IPS-18a (cell line): ENCODE results near the gene ARL3.

Experiments used
- H3K27ac ChIP-seq: one replicate; pipeline ENCODE4 v1.5.1; 2013; ENCODE audit warnings: low read length
- H3K27me3 ChIP-seq: one replicate; pipeline ENCODE4 v1.6.1; 2013; ENCODE audit warnings: mild to moderate bottlenecking, low read length; ENCODE audit not compliant: control insufficient read depth, insufficient read depth
- H3K36me3 ChIP-seq: one replicate; pipeline ENCODE4 v1.6.1; 2013; ENCODE audit warnings: low read depth, low read length; ENCODE audit not compliant: control insufficient read depth
- H3K4me1 ChIP-seq: one replicate; pipeline ENCODE4 v1.6.1; 2013; ENCODE audit warnings: low read depth, low read length; ENCODE audit not compliant: control insufficient read depth
- H3K4me3 ChIP-seq: one replicate; pipeline ENCODE4 v1.5.1; 2013; ENCODE audit warnings: low read length
- H3K9ac ChIP-seq: one replicate; pipeline ENCODE4 v1.6.1; 2013; ENCODE audit warnings: mild to moderate bottlenecking, low read length, moderate library complexity
- H3K9me3 ChIP-seq: one replicate; pipeline ENCODE4 v1.6.1; 2013; ENCODE audit warnings: low read depth, low read length; ENCODE audit not compliant: control insufficient read depth

ARL3 gene

DNA sequence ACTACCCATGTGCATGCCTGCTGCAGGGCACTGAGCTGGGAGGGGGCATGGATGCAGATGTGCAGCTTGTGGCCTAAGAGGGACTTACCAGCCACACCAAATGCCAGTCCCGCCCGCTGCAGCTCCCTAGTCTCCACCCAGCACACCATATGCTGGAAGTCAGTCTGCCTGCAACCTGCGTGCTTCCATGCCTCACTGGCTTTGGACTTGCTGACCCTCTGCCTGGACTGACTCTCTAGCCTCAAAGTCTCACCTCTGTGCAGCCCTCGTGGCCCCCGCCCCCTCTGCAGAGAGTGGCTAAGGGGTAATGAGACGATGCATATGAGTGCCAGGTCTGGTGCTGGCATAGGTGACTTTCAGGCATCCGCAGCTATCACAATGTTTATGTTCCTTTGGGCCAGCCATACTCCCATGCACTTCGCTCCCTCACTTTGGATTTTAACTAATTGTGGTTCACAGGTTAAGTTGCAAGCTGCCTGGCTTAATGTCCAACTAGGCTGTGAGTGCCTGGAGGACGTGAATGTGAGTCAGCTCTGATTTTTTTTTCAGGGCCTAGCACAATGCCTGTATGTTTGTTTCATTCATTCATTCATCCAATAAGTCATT is 48.2 kb downstream of the ARL3 start:
- Histone ChIP-seq H3K27me3 (no peaks in the 10 kb centered on the region), H3K9me3 (no peaks in the 10 kb centered on the region), H3K4me1 (peaks cover 9% of the 10 kb centered on the region), H3K36me3 (no peaks in the 10 kb centered on the region), H3K4me3 (no peak overlapping the region), H3K27ac (no peak overlapping the region), H3K9ac (no peak overlapping the region)

DNA sequence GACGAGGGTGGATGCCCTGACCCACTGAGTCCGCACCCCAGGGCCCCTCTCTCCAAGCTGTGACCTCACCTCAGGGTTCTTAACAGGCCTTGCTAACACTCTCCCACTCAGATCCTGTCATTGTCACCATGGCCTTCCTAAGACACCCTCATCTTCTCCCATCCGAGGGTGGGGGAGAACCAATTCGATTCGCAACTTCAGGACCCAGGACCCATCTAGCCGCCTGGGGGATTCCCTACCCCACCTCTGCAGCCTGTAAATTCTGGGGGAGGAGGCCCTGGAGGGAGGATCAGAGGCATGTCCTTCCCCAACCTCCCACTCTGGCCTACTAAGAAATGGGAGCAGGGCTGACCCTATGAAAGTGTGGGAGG is 52.6 kb downstream of the ARL3 start:
- H3K4me3 ChIP-seq: no peak overlapping the region
- H3K36me3 ChIP-seq: peaks cover 12% of the 10 kb centered on the region
- H3K27ac ChIP-seq: no peak overlapping the region
- H3K9me3 ChIP-seq: no peaks in the 10 kb centered on the region
- no peak overlapping the region for H3K9ac ChIP-seq
- no peaks in the 10 kb centered on the region for H3K4me1 ChIP-seq
- no peaks in the 10 kb centered on the region for H3K27me3 ChIP-seq

DNA sequence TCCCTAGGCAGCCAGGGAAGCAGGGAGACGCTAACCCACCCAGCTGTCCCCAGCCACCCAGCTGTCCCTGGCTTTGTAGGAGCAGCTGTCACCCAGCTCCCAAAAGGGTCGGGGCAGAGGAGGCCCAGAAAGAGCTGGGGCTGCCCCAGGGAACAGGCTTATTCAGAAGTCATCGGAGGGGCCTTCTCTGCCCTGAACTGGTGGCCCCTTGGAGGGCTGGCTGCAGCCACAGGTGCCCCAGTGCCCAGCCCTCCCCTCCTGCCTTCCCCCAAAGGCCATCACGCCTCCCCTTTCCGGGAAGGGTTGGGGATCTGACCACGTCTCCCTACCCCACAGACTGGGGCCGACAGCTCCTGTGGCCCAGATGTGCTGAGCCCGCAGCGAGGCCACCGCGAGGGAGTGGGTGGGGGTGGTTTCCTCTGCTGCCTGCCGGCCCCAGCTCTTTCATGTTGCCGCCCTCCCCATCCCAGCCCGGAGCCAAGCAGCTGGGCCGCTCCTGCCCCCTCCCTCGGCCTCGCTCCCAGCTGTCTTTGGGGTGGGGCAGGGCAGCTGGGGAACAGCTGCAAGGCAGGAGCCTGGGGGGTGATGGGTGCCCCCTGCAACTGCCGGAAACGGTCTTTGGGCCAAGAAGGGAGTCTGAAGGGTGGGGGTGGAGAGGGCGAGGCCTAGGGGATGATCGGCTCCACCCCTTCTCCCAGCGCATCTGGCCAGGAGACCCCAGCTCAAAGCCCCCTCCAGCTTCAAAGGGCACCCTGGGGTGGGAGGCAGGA is 53.1 kb downstream of the ARL3 start:
- no peaks in the 10 kb centered on the region for H3K9me3 ChIP-seq
- H3K4me1 ChIP-seq: no peaks in the 10 kb centered on the region
- H3K9ac ChIP-seq: no peak overlapping the region
- no peaks in the 10 kb centered on the region for H3K27me3 ChIP-seq
- H3K36me3 ChIP-seq: peaks cover 18% of the 10 kb centered on the region
- H3K4me3 ChIP-seq: no peak overlapping the region
- H3K27ac ChIP-seq: no peak overlapping the region

DNA sequence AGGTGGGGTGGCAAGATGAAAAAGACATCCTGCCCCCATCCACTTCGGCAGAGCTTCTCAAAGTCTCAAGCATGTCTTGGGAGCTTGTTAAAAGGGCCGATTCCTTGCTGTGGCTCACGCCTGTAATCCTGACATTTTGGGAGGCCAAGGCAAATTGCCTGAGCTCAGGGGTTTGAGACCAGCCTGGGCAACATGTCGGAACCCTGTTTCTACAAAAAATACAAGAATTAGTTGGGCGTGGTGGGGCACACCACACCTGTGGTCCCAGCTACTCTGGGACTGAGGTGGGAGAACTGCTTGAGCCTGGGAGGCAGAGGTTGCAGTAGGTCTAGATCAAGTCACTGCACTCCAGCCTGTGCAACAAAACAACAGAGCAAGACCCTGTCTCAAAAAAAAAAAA is 55.4 kb downstream of the ARL3 start:
- H3K4me1 ChIP-seq: no peaks in the 10 kb centered on the region
- H3K27ac ChIP-seq: no peak overlapping the region
- H3K9ac ChIP-seq: no peak overlapping the region
- H3K36me3 ChIP-seq: peaks cover 32% of the 10 kb centered on the region
- no peaks in the 10 kb centered on the region for H3K27me3 ChIP-seq
- H3K4me3 ChIP-seq: no peak overlapping the region
- H3K9me3 ChIP-seq: no peaks in the 10 kb centered on the region

DNA sequence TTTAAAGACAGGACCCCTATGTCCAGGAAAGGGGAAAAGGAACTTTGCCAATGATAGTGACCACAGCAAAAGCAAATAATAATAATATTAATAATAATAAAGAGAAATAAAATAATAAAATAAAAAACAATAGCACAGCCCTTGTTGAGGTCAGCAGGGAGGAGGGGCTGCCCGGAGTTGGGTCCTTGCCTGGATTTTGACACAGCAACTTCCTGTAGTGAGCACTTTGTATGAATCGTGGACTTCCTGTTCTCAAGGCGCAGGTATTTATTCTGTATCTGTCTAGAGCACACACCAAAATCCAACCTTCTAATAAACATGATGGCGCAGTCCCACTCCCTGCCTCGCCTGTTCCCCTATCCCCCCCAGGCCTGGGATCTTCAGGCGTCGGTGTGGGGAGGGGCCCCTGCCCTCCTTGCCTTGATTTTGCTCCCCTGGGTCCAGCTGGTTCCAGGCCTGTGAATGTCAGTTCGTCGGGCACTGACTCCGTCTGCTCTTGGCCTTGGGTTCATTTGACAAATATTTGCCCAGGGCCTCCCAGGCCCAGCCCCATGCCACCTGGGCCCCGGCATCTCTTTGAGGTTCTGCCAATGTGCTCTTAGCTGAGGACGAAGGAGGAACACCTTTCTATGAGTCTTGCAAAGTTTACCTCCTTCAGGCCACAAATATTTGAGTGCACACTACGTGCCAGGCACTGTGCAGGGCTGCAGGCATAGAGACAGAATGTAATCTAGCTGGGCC is 56.0 kb downstream of the ARL3 start:
- Histone ChIP-seq H3K9me3 (no peaks in the 10 kb centered on the region), H3K4me3 (no peak overlapping the region), H3K4me1 (no peaks in the 10 kb centered on the region), H3K27ac (no peak overlapping the region), H3K36me3 (peaks cover 32% of the 10 kb centered on the region), H3K27me3 (no peaks in the 10 kb centered on the region), H3K9ac (no peak overlapping the region)

DNA sequence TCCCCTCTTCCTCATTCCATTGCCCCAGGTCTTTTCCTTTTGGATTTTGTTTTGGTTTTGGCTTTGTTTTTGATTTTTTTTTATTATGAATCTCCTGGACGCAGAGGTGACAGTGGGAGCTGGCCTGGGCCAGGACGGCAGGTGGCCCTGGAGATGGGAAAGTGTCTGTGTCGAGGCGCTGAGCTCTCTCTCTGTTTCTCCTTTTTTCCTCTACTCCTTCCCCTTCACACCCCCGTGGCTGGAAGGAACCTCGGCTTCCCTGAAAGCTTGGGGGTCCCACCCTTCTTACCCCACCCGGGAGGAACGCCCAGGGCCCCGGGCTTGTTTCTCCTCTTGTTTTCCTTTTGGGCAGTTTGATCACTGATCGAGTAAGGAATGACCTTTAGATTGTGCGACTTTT is 56.7 kb downstream of the ARL3 start:
- Histone ChIP-seq H3K27ac (no peak overlapping the region), H3K36me3 (peaks cover 32% of the 10 kb centered on the region), H3K27me3 (no peaks in the 10 kb centered on the region), H3K9ac (no peak overlapping the region), H3K4me3 (no peak overlapping the region), H3K4me1 (no peaks in the 10 kb centered on the region), H3K9me3 (no peaks in the 10 kb centered on the region)

DNA sequence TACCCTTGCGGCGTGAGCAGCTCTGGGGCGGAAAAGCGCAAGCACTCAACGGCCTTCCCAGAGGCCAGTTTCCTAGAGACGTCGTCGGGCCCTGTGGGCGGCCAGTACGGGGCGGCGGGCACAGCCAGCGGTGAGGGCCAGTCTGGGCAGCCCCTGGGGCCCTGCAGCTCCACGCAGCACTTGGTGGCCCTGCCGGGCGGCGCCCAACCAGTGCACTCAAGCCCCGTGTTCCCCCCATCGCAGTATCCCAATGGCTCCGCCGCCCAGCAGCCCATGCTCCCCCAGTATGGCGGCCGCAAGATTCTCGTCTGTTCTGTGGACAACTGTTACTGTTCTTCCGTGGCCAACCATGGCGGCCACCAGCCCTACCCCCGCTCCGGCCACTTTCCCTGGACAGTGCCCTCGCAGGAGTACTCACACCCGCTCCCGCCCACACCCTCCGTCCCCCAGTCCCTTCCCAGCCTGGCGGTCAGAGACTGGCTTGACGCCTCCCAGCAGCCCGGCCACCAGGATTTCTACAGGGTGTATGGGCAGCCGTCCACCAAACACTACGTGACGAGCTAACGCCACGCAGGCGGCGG is 57.3 kb downstream of the ARL3 start:
- Histone ChIP-seq H3K4me1 (no peaks in the 10 kb centered on the region), H3K9ac (no peak overlapping the region), H3K9me3 (no peaks in the 10 kb centered on the region), H3K36me3 (peaks cover 32% of the 10 kb centered on the region), H3K4me3 (no peak overlapping the region), H3K27me3 (no peaks in the 10 kb centered on the region), H3K27ac (no peak overlapping the region)

DNA sequence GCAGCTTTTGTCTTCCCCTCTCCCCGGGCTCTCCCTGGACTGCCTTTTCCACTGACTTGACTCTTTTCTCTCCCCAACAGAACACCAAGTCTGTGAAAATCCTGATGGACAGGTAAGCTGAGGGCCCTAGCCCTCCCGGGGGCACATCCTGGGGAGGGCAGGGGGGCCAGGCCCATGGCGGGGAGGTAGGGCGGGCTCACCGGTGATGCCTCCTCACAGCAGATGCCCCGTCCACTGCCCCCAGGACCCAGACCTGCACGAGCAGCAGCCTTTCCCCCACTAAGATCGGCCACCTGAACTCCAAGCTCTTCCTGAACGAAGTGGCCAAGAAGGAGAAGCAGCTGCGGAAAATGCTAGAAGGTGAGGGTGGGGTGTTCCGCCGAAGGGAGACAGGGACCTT is 58.2 kb downstream of the ARL3 start:
- H3K36me3 ChIP-seq: peaks cover 32% of the 10 kb centered on the region
- no peaks in the 10 kb centered on the region for H3K9me3 ChIP-seq
- no peak overlapping the region for H3K4me3 ChIP-seq
- peaks cover 4% of the 10 kb centered on the region for H3K4me1 ChIP-seq
- no peaks in the 10 kb centered on the region for H3K27me3 ChIP-seq
- no peak overlapping the region for H3K27ac ChIP-seq
- no peak overlapping the region for H3K9ac ChIP-seq

DNA sequence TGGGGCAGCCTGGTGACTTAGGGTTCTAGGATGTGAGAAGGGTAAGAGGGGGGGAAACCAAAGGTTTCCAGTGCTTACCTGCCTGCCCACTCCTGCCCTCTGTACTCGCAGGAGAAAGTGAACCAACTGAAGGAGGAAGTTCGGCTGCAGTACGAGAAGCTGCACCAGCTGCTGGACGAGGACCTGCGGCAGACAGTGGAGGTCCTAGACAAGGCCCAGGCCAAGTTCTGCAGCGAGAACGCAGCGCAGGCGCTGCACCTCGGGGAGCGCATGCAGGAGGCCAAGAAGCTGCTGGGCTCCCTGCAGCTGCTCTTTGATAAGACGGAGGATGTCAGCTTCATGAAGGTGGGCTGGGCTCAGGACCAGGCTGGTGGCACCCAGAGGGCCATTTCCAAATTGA is 59.2 kb downstream of the ARL3 start:
- peaks cover 32% of the 10 kb centered on the region for H3K36me3 ChIP-seq
- H3K4me3 ChIP-seq: no peak overlapping the region
- no peak overlapping the region for H3K9ac ChIP-seq
- no peaks in the 10 kb centered on the region for H3K9me3 ChIP-seq
- peaks cover 15% of the 10 kb centered on the region for H3K4me1 ChIP-seq
- no peaks in the 10 kb centered on the region for H3K27me3 ChIP-seq
- H3K27ac ChIP-seq: no peak overlapping the region

DNA sequence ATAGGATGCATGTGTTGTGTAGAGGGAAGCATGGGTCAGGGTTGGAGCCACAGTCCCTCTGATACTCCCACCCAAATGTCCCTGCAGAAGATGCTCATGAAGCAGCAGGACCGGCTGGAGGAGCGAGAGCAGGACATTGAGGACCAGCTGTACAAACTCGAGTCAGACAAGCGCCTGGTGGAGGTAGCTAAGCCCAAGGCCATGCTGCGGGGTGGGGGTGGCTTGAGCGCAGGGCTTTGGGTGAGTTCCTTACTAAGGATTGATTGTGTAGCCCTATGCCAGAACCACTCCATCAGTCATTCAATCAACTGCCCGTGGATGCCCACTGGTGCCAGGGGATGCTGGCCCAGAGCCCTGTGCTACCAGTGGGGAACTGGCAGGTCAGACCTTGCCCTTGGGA is 59.6 kb downstream of the ARL3 start:
- Histone ChIP-seq H3K27me3 (no peaks in the 10 kb centered on the region), H3K27ac (no peak overlapping the region), H3K4me1 (peaks cover 18% of the 10 kb centered on the region), H3K9ac (no peak overlapping the region), H3K36me3 (peaks cover 32% of the 10 kb centered on the region), H3K4me3 (no peak overlapping the region), H3K9me3 (no peaks in the 10 kb centered on the region)

DNA sequence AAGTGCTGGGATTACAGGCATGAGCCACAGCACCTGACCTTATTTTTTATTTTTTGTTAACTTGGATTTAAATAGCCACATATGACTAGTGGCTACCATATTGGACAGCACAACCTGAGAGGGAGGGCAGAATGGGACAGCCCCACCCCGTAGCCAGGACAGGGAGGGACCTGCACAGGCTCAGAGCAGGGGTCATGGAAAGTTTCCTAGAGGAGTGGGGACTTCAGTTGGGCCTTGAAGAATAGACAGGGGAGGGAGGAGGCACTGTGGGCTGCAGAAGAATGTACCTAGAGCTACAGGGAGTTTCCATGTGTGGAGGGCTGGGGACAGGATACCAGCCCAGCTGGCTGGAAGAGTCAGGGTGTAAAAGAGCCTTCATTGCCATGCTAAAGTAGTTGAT is 61.1 kb downstream of the ARL3 start:
- H3K4me3 ChIP-seq: no peak overlapping the region

More for the DNA sequence above, 61.1 kb downstream of the ARL3 start:
- no peaks in the 10 kb centered on the region for H3K9me3 ChIP-seq
- H3K9ac ChIP-seq: no peak overlapping the region
- H3K36me3 ChIP-seq: peaks cover 29% of the 10 kb centered on the region
- peaks cover 33% of the 10 kb centered on the region for H3K4me1 ChIP-seq
- no peaks in the 10 kb centered on the region for H3K27me3 ChIP-seq
- no peak overlapping the region for H3K27ac ChIP-seq
